HL-60 (cell line): Measurements from ENCODE around the gene LAMA1.

Experiments
- DNase-seq, 2 experiments: peaks; one replicate each; pipeline ENCODE4 v3.0.0-alpha.2; 2010 to 2020; ENCODE audit warnings: low read depth in 1 of 2, low spot score in 1 of 2
- H3K27ac ChIP-seq: fragments of 250-450 bp; sonication (Bioruptor Pico); replicated peaks from 2 replicates; pipeline ENCODE4 v1.5.1; 2020; ENCODE audit warnings: mild to moderate bottlenecking, moderate library complexity
- H3K27me3 ChIP-seq: fragments of 250-450 bp; sonication (Bioruptor Pico); 2 replicates; pipeline ENCODE4 v1.5.1; 2021; ENCODE audit warnings: mild to moderate bottlenecking, moderate library complexity; ENCODE audit not compliant: insufficient read depth, poor library complexity, severe bottlenecking
- H3K4me3 ChIP-seq: replicated peaks from 2 replicates; pipeline ENCODE4 v1.5.1; 2011; ENCODE audit warnings: mild to moderate bottlenecking, control low read depth, low read length; ENCODE audit not compliant: insufficient read depth
- CTCF ChIP-seq: IDR thresholded peaks from one replicate; pipeline ENCODE4 v1.5.1; 2011; ENCODE audit warnings: low read length, control low read depth, inconsistent platforms; ENCODE audit not compliant: insufficient read depth
- GABPA ChIP-seq: IDR thresholded peaks from 2 replicates; pipeline ENCODE4 v1.6.1; 2012; ENCODE audit warnings: low read depth
- POLR2AphosphoS5 ChIP-seq: IDR thresholded peaks from 2 replicates; pipeline ENCODE4 v1.6.1; 2012; ENCODE audit warnings: low read depth
- REST ChIP-seq: IDR thresholded peaks from 2 replicates; pipeline ENCODE4 v1.6.1; 2012; ENCODE audit warnings: low read depth; ENCODE audit not compliant: insufficient replicate concordance
- SPI1 ChIP-seq: IDR thresholded peaks from 2 replicates; pipeline ENCODE4 v1.6.1; 2012; ENCODE audit warnings: low read depth, mild to moderate bottlenecking, borderline replicate concordance

Gene LAMA1

GRCh38 chr18:7158216-7158615 lies 40.6 kb upstream of the LAMA1 start:
- Histone ChIP-seq H3K4me3 (no peak overlapping the region), H3K27ac (no peak overlapping the region), H3K27me3 (no peaks in the 10 kb centered on the region)
- no peak for DNase-seq
- no peak for TF ChIP-seq CTCF
- TF ChIP-seq SPI1, result no peak
- no peak for TF ChIP-seq GABPA
- TF ChIP-seq REST, result no peak
- no peak for TF ChIP-seq POLR2AphosphoS5

GRCh38 chr18:7157760-7158159 lies 40.2 kb upstream of the LAMA1 start:
- TF ChIP-seq GABPA (no peak), CTCF (no peak), REST (no peak), SPI1 (no peak), POLR2AphosphoS5 (no peak)
- Histone ChIP-seq H3K27me3 (no peaks in the 10 kb centered on the region), H3K4me3 (no peak overlapping the region), H3K27ac (no peak overlapping the region)
- DNase-seq, result no peak

GRCh38 chr18:7155887-7156286 lies 38.3 kb upstream of the LAMA1 start:
- H3K4me3 ChIP-seq, result no peak overlapping the region
- no peak for DNase-seq
- no peak for TF ChIP-seq GABPA
- no peak for TF ChIP-seq REST
- no peak for TF ChIP-seq CTCF
- TF ChIP-seq SPI1, result no peak
- no peak for TF ChIP-seq POLR2AphosphoS5

More at GRCh38 chr18:7155887-7156286, 38.3 kb upstream of the LAMA1 start:
- no peak overlapping the region for H3K27ac ChIP-seq
- H3K27me3 ChIP-seq, result no peaks in the 10 kb centered on the region
